Mesendoderm (in vitro differentiated cells): ENCODE results near the gene PCBP3.
A peak's percentile ranks its signal among the peaks of the same experiment; 100 is the strongest.

ENCODE experiments used
- DNase-seq: peaks from one replicate; pipeline ENCODE4 v3.0.0; 2013
- H2AK5ac ChIP-seq: 2 replicates; pipeline ENCODE4 v1.6.1; 2013; ENCODE audit warnings: low read length, inconsistent platforms
- H2BK120ac ChIP-seq: 2 replicates; pipeline ENCODE4 v1.6.1; 2013; ENCODE audit warnings: low read depth, mild to moderate bottlenecking, low read length, moderate library complexity, mixed read lengths
- H2BK15ac ChIP-seq: replicated peaks from 2 replicates; pipeline ENCODE4 v1.6.1; 2013; ENCODE audit warnings: low read depth, mild to moderate bottlenecking, moderate library complexity
- H2BK5ac ChIP-seq: 2 replicates; pipeline ENCODE4 v1.6.1; 2013; ENCODE audit warnings: low read length, inconsistent platforms
- H3K18ac ChIP-seq: 2 replicates; pipeline ENCODE4 v1.6.1; 2013; ENCODE audit warnings: mild to moderate bottlenecking, low read length, mixed read lengths
- H3K23ac ChIP-seq: one replicate; pipeline ENCODE4 v1.6.1; 2013; ENCODE audit warnings: low read length
- H3K27ac ChIP-seq: 2 replicates; pipeline ENCODE4 v1.5.1; 2013; ENCODE audit warnings: low read depth, mild to moderate bottlenecking, inconsistent platforms, low read length, moderate library complexity
- H3K27me3 ChIP-seq: 2 replicates; pipeline ENCODE4 v1.6.1; 2013; ENCODE audit warnings: low read length, control low read depth, mild to moderate bottlenecking, inconsistent platforms; ENCODE audit not compliant: insufficient read depth, poor library complexity
- H3K36me3 ChIP-seq: 2 replicates; pipeline ENCODE4 v1.6.1; 2013; ENCODE audit warnings: low read length, inconsistent platforms; ENCODE audit not compliant: control insufficient read depth, insufficient read depth
- H3K4ac ChIP-seq: one replicate; pipeline ENCODE4 v1.6.1; 2013; ENCODE audit warnings: low read depth, mild to moderate bottlenecking, low read length, moderate library complexity
- H3K4me1 ChIP-seq: 2 replicates; pipeline ENCODE4 v1.6.1; 2013; ENCODE audit warnings: low read depth, low read length, inconsistent platforms; ENCODE audit not compliant: control insufficient read depth
- H3K4me2 ChIP-seq: 2 replicates; pipeline ENCODE4 v1.6.1; 2013; ENCODE audit warnings: low read length
- H3K4me3 ChIP-seq: 2 replicates; pipeline ENCODE4 v1.5.1; 2013; ENCODE audit warnings: mild to moderate bottlenecking, low read length
- H3K56ac ChIP-seq: one replicate; pipeline ENCODE4 v1.6.1; 2013; ENCODE audit warnings: low read length
- H3K79me1 ChIP-seq: 2 replicates; pipeline ENCODE4 v1.6.1; 2013; ENCODE audit warnings: low read length, inconsistent platforms
- H3K79me2 ChIP-seq: 2 replicates; pipeline ENCODE4 v1.6.1; 2013; ENCODE audit warnings: mild to moderate bottlenecking, low read length; ENCODE audit not compliant: control insufficient read depth, insufficient read depth
- H3K9ac ChIP-seq: 2 replicates; pipeline ENCODE4 v1.6.1; 2013; ENCODE audit warnings: low read length, inconsistent platforms
- H4K5ac ChIP-seq: one replicate; pipeline ENCODE4 v1.6.1; 2013; ENCODE audit warnings: low read length
- H4K8ac ChIP-seq: one replicate; pipeline ENCODE4 v1.6.1; 2013; ENCODE audit warnings: low read depth, mild to moderate bottlenecking, control low read depth, low read length, moderate library complexity
- WGBS: extraction: QIAGEN DNeasy Blood & Tissue Kit; methylation state at CpG from one replicate; pipeline ENCODE4 v1.1.7; 2013; ENCODE audit warnings: low lambda C conversion rate, missing lambda C conversion rate; ENCODE audit not compliant: insufficient coverage; ENCODE audit errors: extremely low coverage; 5-methylcytosine and 5-hydroxymethylcytosine counted together

Gene PCBP3

GRCh38 chr21:45860493-45861155, 217.1 kb downstream of the PCBP3 start:
- no CpG with 5 or more reads among the region's 26 CpGs for WGBS
- Histone ChIP-seq H4K5ac (no peak overlapping the region), H2BK5ac (no peak overlapping the region), H3K4me2 (no peak overlapping the region), H3K9ac (no peak overlapping the region), H3K27ac (no peak overlapping the region), H3K36me3 (no peaks in the 10 kb centered on the region), H3K79me2 (no peaks in the 10 kb centered on the region), H3K18ac (no peak overlapping the region), H3K4me3 (no peak overlapping the region), H3K79me1 (no peaks in the 10 kb centered on the region), H2BK15ac (no peak overlapping the region), H3K27me3 (no peaks in the 10 kb centered on the region), H2BK120ac (no peak overlapping the region), H3K4me1 (no peaks in the 10 kb centered on the region), H3K23ac (no peak overlapping the region), H2AK5ac (no peak overlapping the region), H4K8ac (no peak overlapping the region), H3K4ac (no peak overlapping the region), H3K56ac (peak overlapping the region; percentile 15)
- DNase-seq, result no peak

- Histone ChIP-seq H3K4me1 (no peaks in the 10 kb centered on the region), H4K5ac (no peak overlapping the region), H3K36me3 (no peaks in the 10 kb centered on the region)
Measured at GRCh38 chr21:45861156-45861870, 217.8 kb downstream of the PCBP3 start.

GRCh38 chr21:45862543-45863207, 219.2 kb downstream of the PCBP3 start:
- H3K9ac ChIP-seq, result no peak overlapping the region
- H2AK5ac ChIP-seq, result no peak overlapping the region
- no peaks in the 10 kb centered on the region for H3K79me1 ChIP-seq
- H3K4me2 ChIP-seq, result no peak overlapping the region
- no peaks in the 10 kb centered on the region for H3K36me3 ChIP-seq
- no peak overlapping the region for H2BK5ac ChIP-seq
- no peaks in the 10 kb centered on the region for H3K27me3 ChIP-seq
- no peaks in the 10 kb centered on the region for H3K79me2 ChIP-seq
- H4K5ac ChIP-seq, result no peak overlapping the region
- H3K56ac ChIP-seq, result no peak overlapping the region
- no peak overlapping the region for H3K18ac ChIP-seq
- no peak overlapping the region for H2BK15ac ChIP-seq
- no peak overlapping the region for H3K27ac ChIP-seq
- H2BK120ac ChIP-seq, result no peak overlapping the region
- no peak overlapping the region for H3K4ac ChIP-seq
- no peak for DNase-seq
- H3K4me3 ChIP-seq, result no peak overlapping the region
- WGBS, result no CpG with 5 or more reads among the region's 9 CpGs
- H3K4me1 ChIP-seq, result no peaks in the 10 kb centered on the region
- no peak overlapping the region for H4K8ac ChIP-seq
- H3K23ac ChIP-seq, result no peak overlapping the region

More at GRCh38 chr21:45861156-45861870, 217.8 kb downstream of the PCBP3 start:
- Histone ChIP-seq H2BK120ac (no peak overlapping the region), H3K4me2 (no peak overlapping the region), H3K23ac (no peak overlapping the region), H3K18ac (no peak overlapping the region), H2BK15ac (no peak overlapping the region), H3K27me3 (no peaks in the 10 kb centered on the region), H3K4ac (no peak overlapping the region), H3K9ac (no peak overlapping the region), H2AK5ac (no peak overlapping the region), H3K79me2 (no peaks in the 10 kb centered on the region), H3K56ac (no peak overlapping the region), H3K27ac (no peak overlapping the region), H3K79me1 (no peaks in the 10 kb centered on the region), H3K4me3 (no peak overlapping the region), H2BK5ac (no peak overlapping the region), H4K8ac (no peak overlapping the region)
- WGBS, result no CpG with 5 or more reads among the region's 14 CpGs
- DNase-seq, result no peak

- no peak overlapping the region for H2BK120ac ChIP-seq
- H3K4me3 ChIP-seq, result no peak overlapping the region
- no peak overlapping the region for H4K5ac ChIP-seq
- H3K18ac ChIP-seq, result no peak overlapping the region
- H3K9ac ChIP-seq, result no peak overlapping the region
- H3K27ac ChIP-seq, result no peak overlapping the region
- H3K79me2 ChIP-seq, result no peaks in the 10 kb centered on the region
- no peaks in the 10 kb centered on the region for H3K4me1 ChIP-seq
- H2BK15ac ChIP-seq, result no peak overlapping the region
- no peak overlapping the region for H2AK5ac ChIP-seq
- H4K8ac ChIP-seq, result no peak overlapping the region
- no peak overlapping the region for H3K4ac ChIP-seq
- H3K4me2 ChIP-seq, result no peak overlapping the region
- DNase-seq, result no peak
- H3K23ac ChIP-seq, result no peak overlapping the region
- WGBS, result no CpG with 5 or more reads among the region's 18 CpGs
- H2BK5ac ChIP-seq, result no peak overlapping the region
- no peaks in the 10 kb centered on the region for H3K79me1 ChIP-seq
- no peaks in the 10 kb centered on the region for H3K36me3 ChIP-seq
- H3K27me3 ChIP-seq, result no peaks in the 10 kb centered on the region
- H3K56ac ChIP-seq, result no peak overlapping the region
Measured at GRCh38 chr21:45863267-45863666, 219.7 kb downstream of the PCBP3 start.

GRCh38 chr21:45863751-45864150, 220.2 kb downstream of the PCBP3 start:
- no peaks in the 10 kb centered on the region for H3K4me1 ChIP-seq
- H3K79me2 ChIP-seq, result no peaks in the 10 kb centered on the region
- no peak overlapping the region for H3K9ac ChIP-seq
- no peaks in the 10 kb centered on the region for H3K36me3 ChIP-seq
- H4K5ac ChIP-seq, result no peak overlapping the region
- WGBS, result no CpG with 5 or more reads among the region's 19 CpGs
- no peak overlapping the region for H3K4me2 ChIP-seq
- no peak overlapping the region for H3K4me3 ChIP-seq
- H3K23ac ChIP-seq, result no peak overlapping the region
- H2BK15ac ChIP-seq, result no peak overlapping the region
- no peak for DNase-seq
- no peak overlapping the region for H3K4ac ChIP-seq
- H2BK120ac ChIP-seq, result no peak overlapping the region
- no peaks in the 10 kb centered on the region for H3K27me3 ChIP-seq
- H3K18ac ChIP-seq, result no peak overlapping the region
- H4K8ac ChIP-seq, result no peak overlapping the region
- no peak overlapping the region for H3K27ac ChIP-seq
- no peak overlapping the region for H2AK5ac ChIP-seq
- no peaks in the 10 kb centered on the region for H3K79me1 ChIP-seq
- H2BK5ac ChIP-seq, result no peak overlapping the region
- no peak overlapping the region for H3K56ac ChIP-seq
